K562 (cell line): ENCODE data around the gene SCN4A. TPM values are rescaled to one million over a fixed set of nuclear protein-coding genes. Genes with fewer than 3 reads are reported as not detected.

Source experiments
- CBFB ChIP-seq: sonication (generic); formaldehyde crosslinking; IDR thresholded peaks from 2 replicates; pipeline ENCODE4 v1.4.0; 2020; ENCODE audit warnings: mild to moderate bottlenecking, missing genetic modification reagents
- FOXK1 ChIP-seq: sonication (generic); formaldehyde crosslinking; IDR thresholded peaks from 2 replicates; pipeline ENCODE4 v1.8.0; 2022; ENCODE audit warnings: missing genetic modification reagents, mild to moderate bottlenecking, borderline replicate concordance
- FOXK2 ChIP-seq, 2 experiments: fragments of 450-650 bp; IDR thresholded peaks in 1 of 2; conservative IDR thresholded peaks in 1 of 2; 2 replicates each; pipeline ENCODE4 v1.6.1; 2016; ENCODE audit warnings: low read depth in 2 of 2, mild to moderate bottlenecking in 1 of 2
- HDAC6 ChIP-seq: IDR thresholded peaks from 2 replicates; pipeline ENCODE4 v1.6.1; 2012; ENCODE audit warnings: low read depth, mild to moderate bottlenecking, control low read depth, inconsistent platforms, low read length, moderate library complexity
- HSF4 ChIP-seq: fragments of 250-450 bp; sonication (Bioruptor Pico); IDR thresholded peaks from 2 replicates; pipeline ENCODE4 v2.1.2; 2022; ENCODE audit warnings: mild to moderate bottlenecking, moderate library complexity, borderline replicate concordance
- JUN ChIP-seq, 2 experiments: sonication (generic) in 1 of 2; formaldehyde crosslinking in 1 of 2; IDR thresholded peaks; 2 replicates each; pipeline versions ENCODE4 v1.6.1 to v1.8.0; 2012 to 2022; ENCODE audit warnings: borderline replicate concordance in 2 of 2, mild to moderate bottlenecking in 2 of 2, improper control_type of control experiment in 1 of 2, low read depth in 1 of 2, low read length in 1 of 2, missing genetic modification reagents in 1 of 2
- MCM3 ChIP-seq: fragments of 450-650 bp; IDR thresholded peaks from 2 replicates; pipeline ENCODE4 v1.6.1; 2016
- MTA3 ChIP-seq: fragments of 450-650 bp; formaldehyde crosslinking; IDR thresholded peaks from 2 replicates; pipeline ENCODE4 v1.6.1; 2017; ENCODE audit warnings: mild to moderate bottlenecking, borderline replicate concordance
- MTF1 ChIP-seq: fragments of 250-450 bp; sonication (Bioruptor Pico); IDR thresholded peaks from 2 replicates; pipeline ENCODE4 v1.9.0; 2021; ENCODE audit warnings: moderate library complexity, mild to moderate bottlenecking, inconsistent platforms, borderline replicate concordance
- SIRT6 ChIP-seq: IDR thresholded peaks from one replicate; pipeline ENCODE4 v1.6.1; 2012; ENCODE audit warnings: low read depth, mild to moderate bottlenecking, control low read depth, inconsistent platforms, low read length, moderate library complexity
- SRSF9 ChIP-seq: fragments of 200-400 bp; formaldehyde crosslinking; IDR thresholded peaks from 2 replicates; pipeline ENCODE4 v1.6.1; 2017; ENCODE audit warnings: low read depth, low read length, borderline replicate concordance
- YY1 ChIP-seq, 3 experiments: IDR thresholded peaks; 2 replicates each; pipeline ENCODE4 v1.6.1; 2011; ENCODE audit warnings: low read length in 2 of 3, mild to moderate bottlenecking in 2 of 3, moderate library complexity in 2 of 3, borderline replicate concordance in 1 of 3, control low read depth in 1 of 3, low read depth in 1 of 3; ENCODE audit not compliant: insufficient read depth in 3 of 3, insufficient replicate concordance in 2 of 3, control insufficient read depth in 1 of 3, insufficient read length in 1 of 3; ENCODE audit errors: extremely low read depth in 1 of 3
- ZFP30 ChIP-seq: fragments of 250-450 bp; sonication (Bioruptor Pico); IDR thresholded peaks from 2 replicates; pipeline ENCODE4 v1.8.0; 2022; ENCODE audit warnings: moderate library complexity, mild to moderate bottlenecking, inconsistent platforms, borderline replicate concordance
- ZNF124 ChIP-seq: sonication (generic); formaldehyde crosslinking; IDR thresholded peaks from 2 replicates; pipeline ENCODE4 v1.8.1; 2022; ENCODE audit warnings: missing genetic modification reagents
- ZNF232 ChIP-seq: sonication (generic); formaldehyde crosslinking; IDR thresholded peaks from 2 replicates; pipeline ENCODE4 v1.8.0; 2022; ENCODE audit warnings: mild to moderate bottlenecking, missing genetic modification reagents
- polyA plus RNA-seq, 8 experiments: library from polyadenylated mRNA; depleted of rRNA in 4 of 8; stranded (reverse) in 5 of 8; unstranded in 3 of 8; fragments of >200 nt; fragmentation: Nextera tagmentation in 2 of 8; fragmentation: Illumina TruSeq in 1 of 8; extraction: Ambion mirVana in 2 of 8; extraction: Trizol in 1 of 8; gene quantifications; 2 replicates each; pipeline versions ENCODE4 v1.2.1 to v1.2.3, GENCODE V29; 2011 to 2014; ENCODE audit warnings: inconsistent platforms in 1 of 8, missing spikeins in 1 of 8
- total RNA-seq, 7 experiments: library from RNA; depleted of rRNA in 6 of 7; stranded (reverse); fragments of >200 nt in 6 of 7; fragmentation: Illumina TruSeq in 2 of 7; extraction: Trizol in 2 of 7; gene quantifications; 2 replicates each; pipeline versions ENCODE4 v1.2.1 to v1.2.3, GENCODE V29; 2011 to 2021; ENCODE audit warnings: low replicate concordance in 1 of 7
- TF ChIP-seq, protein P1 (sequence below): fragments of 250-450 bp; sonication (Bioruptor Pico); IDR thresholded peaks from 2 replicates; pipeline ENCODE4 v1.4.0; 2020; ENCODE audit warnings: mild to moderate bottlenecking, moderate library complexity
- TF ChIP-seq, protein P2 (sequence below): sonication (generic); formaldehyde crosslinking; IDR thresholded peaks from 2 replicates; pipeline ENCODE4 v1.4.0; 2020; ENCODE audit warnings: mild to moderate bottlenecking, missing genetic modification reagents
- TF ChIP-seq, protein P3 (sequence below), 2 experiments: fragments of 250-450 bp in 1 of 2; fragments of 450-650 bp in 1 of 2; sonication (Bioruptor Pico) in 1 of 2; IDR thresholded peaks; 2 replicates each; pipeline versions ENCODE4 v1.6.1 to v1.8.0; 2016 to 2021; ENCODE audit warnings: mild to moderate bottlenecking in 2 of 2, moderate library complexity in 2 of 2, missing compliant biosample characterization in 1 of 2, missing genetic modification characterization in 1 of 2

Gene SCN4A
- total and polyA plus RNA-seq, 9 of the 15 experiments (the other 6 are each of a cell fraction or from before 2014, with no cell fraction given), result 0.29 to 2.6 (median 1.4) TPM

DNA sequence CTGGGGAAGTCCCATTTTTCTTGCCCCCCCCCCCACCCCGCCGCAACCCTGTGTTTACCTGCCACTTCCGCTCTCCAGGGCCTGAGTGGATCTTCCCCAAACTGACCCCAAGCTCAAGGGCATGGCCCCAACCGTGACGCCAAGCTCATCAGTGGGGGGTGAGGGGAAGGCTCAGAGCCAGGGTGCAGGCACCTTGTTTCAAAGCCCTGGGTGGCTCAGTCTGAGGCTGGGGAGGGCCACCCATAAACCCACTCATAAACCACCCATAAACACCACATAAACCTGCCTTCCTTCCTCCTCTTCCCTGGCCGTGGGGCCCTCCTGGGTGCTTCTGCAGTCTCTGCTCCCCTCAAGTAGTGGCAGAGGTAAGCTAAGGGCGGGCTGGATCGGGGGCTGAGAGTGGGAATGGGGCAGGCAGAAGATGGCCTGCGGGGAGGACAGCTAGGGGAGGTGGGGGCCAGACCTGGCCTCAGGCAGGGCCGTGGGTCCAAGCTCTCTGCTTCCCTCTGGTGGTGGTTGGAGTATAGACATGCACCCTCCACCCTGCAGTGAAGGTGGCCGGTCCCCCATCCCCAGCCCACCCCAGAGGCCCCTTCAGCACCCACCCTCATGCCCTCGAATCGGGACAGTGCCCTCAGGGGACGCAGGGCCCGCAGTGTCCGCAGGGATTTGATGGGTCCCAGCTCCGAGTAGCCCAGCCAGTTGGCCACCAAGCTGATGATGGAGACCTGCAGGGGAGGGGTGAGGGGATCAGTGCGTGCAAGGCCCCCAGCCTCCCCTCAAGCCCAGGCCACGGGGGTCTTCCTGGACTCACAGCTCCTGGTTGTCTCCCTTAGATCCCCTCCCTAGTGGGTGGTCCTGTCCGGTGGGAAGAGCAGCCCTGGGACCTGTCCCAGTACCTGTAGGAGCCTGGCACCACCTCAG, 26.0 kb downstream of the SCN4A start (continued):
- no peak for TF ChIP-seq JUN (IDR thresholded peaks at IDR 0.05; ENCODE audit: borderline replicate concordance, low read depth, low read length)
- TF ChIP-seq JUN (CRISPR knock-in tag; IDR thresholded peaks at IDR 0.05; ENCODE audit: borderline replicate concordance), result no peak
- no peak for TF ChIP-seq ZNF124 (CRISPR knock-in tag)
- TF ChIP-seq HSF4 (CRISPR knock-in tag), result no peak
- no peak for TF ChIP-seq SIRT6
- TF ChIP-seq, protein P1, sequence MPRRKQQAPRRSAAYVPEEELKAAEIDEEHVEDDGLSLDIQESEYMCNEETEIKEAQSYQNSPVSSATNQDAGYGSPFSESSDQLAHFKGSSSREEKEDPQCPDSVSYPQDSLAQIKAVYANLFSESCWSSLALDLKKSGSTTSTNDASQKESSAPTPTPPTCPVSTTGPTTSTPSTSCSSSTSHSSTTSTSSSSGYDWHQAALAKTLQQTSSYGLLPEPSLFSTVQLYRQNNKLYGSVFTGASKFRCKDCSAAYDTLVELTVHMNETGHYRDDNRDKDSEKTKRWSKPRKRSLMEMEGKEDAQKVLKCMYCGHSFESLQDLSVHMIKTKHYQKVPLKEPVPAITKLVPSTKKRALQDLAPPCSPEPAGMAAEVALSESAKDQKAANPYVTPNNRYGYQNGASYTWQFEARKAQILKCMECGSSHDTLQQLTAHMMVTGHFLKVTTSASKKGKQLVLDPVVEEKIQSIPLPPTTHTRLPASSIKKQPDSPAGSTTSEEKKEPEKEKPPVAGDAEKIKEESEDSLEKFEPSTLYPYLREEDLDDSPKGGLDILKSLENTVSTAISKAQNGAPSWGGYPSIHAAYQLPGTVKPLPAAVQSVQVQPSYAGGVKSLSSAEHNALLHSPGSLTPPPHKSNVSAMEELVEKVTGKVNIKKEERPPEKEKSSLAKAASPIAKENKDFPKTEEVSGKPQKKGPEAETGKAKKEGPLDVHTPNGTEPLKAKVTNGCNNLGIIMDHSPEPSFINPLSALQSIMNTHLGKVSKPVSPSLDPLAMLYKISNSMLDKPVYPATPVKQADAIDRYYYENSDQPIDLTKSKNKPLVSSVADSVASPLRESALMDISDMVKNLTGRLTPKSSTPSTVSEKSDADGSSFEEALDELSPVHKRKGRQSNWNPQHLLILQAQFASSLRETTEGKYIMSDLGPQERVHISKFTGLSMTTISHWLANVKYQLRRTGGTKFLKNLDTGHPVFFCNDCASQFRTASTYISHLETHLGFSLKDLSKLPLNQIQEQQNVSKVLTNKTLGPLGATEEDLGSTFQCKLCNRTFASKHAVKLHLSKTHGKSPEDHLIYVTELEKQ (CRISPR knock-in tag), result no peak
- TF ChIP-seq ZNF232 (CRISPR knock-in tag), result no peak
- TF ChIP-seq MTA3, result no peak
- TF ChIP-seq SRSF9, result no peak
- TF ChIP-seq FOXK2 (conservative IDR thresholded peaks at IDR 0.05 in 1 of 2, IDR thresholded peaks at IDR 0.05 in 1 of 2; ENCODE audit: low read depth in 2 of 2), result no peak
- TF ChIP-seq, protein P2, sequence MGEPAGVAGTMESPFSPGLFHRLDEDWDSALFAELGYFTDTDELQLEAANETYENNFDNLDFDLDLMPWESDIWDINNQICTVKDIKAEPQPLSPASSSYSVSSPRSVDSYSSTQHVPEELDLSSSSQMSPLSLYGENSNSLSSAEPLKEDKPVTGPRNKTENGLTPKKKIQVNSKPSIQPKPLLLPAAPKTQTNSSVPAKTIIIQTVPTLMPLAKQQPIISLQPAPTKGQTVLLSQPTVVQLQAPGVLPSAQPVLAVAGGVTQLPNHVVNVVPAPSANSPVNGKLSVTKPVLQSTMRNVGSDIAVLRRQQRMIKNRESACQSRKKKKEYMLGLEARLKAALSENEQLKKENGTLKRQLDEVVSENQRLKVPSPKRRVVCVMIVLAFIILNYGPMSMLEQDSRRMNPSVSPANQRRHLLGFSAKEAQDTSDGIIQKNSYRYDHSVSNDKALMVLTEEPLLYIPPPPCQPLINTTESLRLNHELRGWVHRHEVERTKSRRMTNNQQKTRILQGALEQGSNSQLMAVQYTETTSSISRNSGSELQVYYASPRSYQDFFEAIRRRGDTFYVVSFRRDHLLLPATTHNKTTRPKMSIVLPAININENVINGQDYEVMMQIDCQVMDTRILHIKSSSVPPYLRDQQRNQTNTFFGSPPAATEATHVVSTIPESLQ (CRISPR knock-in tag), result no peak
- TF ChIP-seq HDAC6, result no peak
- no peak for TF ChIP-seq ZFP30
- TF ChIP-seq CBFB (CRISPR knock-in tag), result no peak
- TF ChIP-seq MTF1 (CRISPR knock-in tag), result no peak
- peak in 1 of 3 experiments; percentile 11 for TF ChIP-seq YY1 (IDR thresholded peaks at IDR 0.05; ENCODE audit: borderline replicate concordance in 1 of 3, control insufficient read depth in 1 of 3, extremely low read depth in 1 of 3, insufficient read depth in 3 of 3, insufficient read length in 1 of 3, insufficient replicate concordance in 2 of 3, low read depth in 1 of 3, low read length in 2 of 3)
- no peak for TF ChIP-seq FOXK1 (CRISPR knock-in tag)
- TF ChIP-seq MCM3, result no peak
- TF ChIP-seq, protein P3, sequence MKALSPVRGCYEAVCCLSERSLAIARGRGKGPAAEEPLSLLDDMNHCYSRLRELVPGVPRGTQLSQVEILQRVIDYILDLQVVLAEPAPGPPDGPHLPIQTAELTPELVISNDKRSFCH (CRISPR knock-in tag; IDR thresholded peaks at IDR 0.05), result no peak
- TF ChIP-seq, protein P3 (tag; IDR thresholded peaks at IDR 0.05), result no peak
